ENCODE results near the gene DFFB. TPM values are rescaled to one million over a fixed set of nuclear protein-coding genes. Genes with fewer than 3 reads are reported as not detected.
"Not testable (repeated sequence)": the region's sequence is repeated elsewhere in the genome, so short reads cannot be mapped to it uniquely, and the experiment has no call there.

DFFB gene
- total RNA-seq, 3 donors from 2014 or later (not counting 1 experiment from before 2014, with no cell fraction given), result 18.3 to 27.8 (median 18.5) TPM

DNA sequence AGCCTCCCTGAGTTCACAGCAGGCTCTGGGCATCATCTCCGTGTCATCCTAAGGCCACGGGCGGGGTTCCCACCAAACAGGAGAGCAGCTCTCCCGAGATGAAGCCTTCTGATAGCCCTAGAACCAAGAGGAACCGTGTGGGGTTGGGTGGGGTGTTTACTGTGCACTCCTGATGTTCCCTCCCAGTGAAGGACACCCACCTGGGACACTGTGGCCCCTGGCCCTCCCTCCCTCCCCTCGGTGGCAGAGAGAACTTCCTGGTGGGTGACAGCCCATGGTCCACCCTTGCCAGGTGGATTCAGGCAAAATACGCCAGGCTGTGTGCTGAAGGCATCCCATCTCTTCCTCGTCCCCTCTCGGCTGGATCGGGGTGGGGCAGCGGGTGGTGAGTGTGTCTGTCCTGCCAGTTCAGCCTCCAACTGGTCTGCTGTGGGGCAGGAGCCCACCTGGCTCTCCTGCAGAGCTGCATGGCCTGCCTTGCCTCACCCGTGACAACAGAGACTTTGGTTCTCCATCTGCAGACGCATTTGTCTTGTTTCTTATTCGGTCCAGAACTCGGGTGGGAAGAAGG is 58.4 kb downstream of the DFFB start:
- Histone ChIP-seq H3K36me3 (ENCODE audit: control insufficient read depth, insufficient read depth, low read length) (no peaks in the 10 kb centered on the region), H3K4me3 (ENCODE audit: low read length) (no peak overlapping the region), H3K4me1 (ENCODE audit: control insufficient read depth, insufficient read depth, low read length) (peaks cover 6% of the 10 kb centered on the region), H3K9me3 (ENCODE audit: control insufficient read depth, insufficient read depth, low read length) (no peaks in the 10 kb centered on the region), H3K27ac (ENCODE audit: low read length) (no peak overlapping the region), H3K27me3 (ENCODE audit: control insufficient read depth, insufficient read depth, low read length) (peaks cover under 1% of the 10 kb centered on the region)
- ATAC-seq, result no peak
- Mint-ChIP-seq H3K27me3 (ENCODE audit: low read depth in 2 of 2) (peaks cover 0 to 3% of the 10 kb centered on the region in 2 donors), H3K27ac (no peak overlapping the region), H3K4me1 (no peaks in the 10 kb centered on the region), H3K4me3 (no peak overlapping the region), H3K36me3 (no peaks in the 10 kb centered on the region), H3K9me3 (no peaks in the 10 kb centered on the region)
- TF ChIP-seq, protein P1, sequence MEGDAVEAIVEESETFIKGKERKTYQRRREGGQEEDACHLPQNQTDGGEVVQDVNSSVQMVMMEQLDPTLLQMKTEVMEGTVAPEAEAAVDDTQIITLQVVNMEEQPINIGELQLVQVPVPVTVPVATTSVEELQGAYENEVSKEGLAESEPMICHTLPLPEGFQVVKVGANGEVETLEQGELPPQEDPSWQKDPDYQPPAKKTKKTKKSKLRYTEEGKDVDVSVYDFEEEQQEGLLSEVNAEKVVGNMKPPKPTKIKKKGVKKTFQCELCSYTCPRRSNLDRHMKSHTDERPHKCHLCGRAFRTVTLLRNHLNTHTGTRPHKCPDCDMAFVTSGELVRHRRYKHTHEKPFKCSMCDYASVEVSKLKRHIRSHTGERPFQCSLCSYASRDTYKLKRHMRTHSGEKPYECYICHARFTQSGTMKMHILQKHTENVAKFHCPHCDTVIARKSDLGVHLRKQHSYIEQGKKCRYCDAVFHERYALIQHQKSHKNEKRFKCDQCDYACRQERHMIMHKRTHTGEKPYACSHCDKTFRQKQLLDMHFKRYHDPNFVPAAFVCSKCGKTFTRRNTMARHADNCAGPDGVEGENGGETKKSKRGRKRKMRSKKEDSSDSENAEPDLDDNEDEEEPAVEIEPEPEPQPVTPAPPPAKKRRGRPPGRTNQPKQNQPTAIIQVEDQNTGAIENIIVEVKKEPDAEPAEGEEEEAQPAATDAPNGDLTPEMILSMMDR (IDR thresholded peaks at IDR 0.05), result no peak
- intact Hi-C loops (cut with micrococcal nuclease), result no loop called here
- no peak for DNase-seq
- 85% methylated on average over 14 of the region's 15 CpGs for WGBS (ENCODE audit: insufficient coverage)

GRCh38 chr1:3917761-3918160 is 60.5 kb downstream of the DFFB start:
- Mint-ChIP-seq H3K9me3 (no peaks in the 10 kb centered on the region), H3K27me3 (ENCODE audit: low read depth in 2 of 2) (peaks cover 0 to 3% of the 10 kb centered on the region in 2 donors), H3K4me3 (no peak overlapping the region), H3K27ac (no peak overlapping the region), H3K36me3 (no peaks in the 10 kb centered on the region), H3K4me1 (no peaks in the 10 kb centered on the region)
- ATAC-seq, result no peak
- intact Hi-C loops (cut with micrococcal nuclease), result no loop called here
- H3K36me3 ChIP-seq (ENCODE audit: control insufficient read depth, insufficient read depth, low read length), result no peaks in the 10 kb centered on the region
- no peak for DNase-seq
- H3K9me3 ChIP-seq (ENCODE audit: control insufficient read depth, insufficient read depth, low read length), result no peaks in the 10 kb centered on the region
- H3K27me3 ChIP-seq (ENCODE audit: control insufficient read depth, insufficient read depth, low read length), result no peaks in the 10 kb centered on the region
- 80% methylated on average over 8 of the region's 8 CpGs for WGBS (ENCODE audit: insufficient coverage)
- H3K4me3 ChIP-seq (ENCODE audit: low read length), result no peak overlapping the region
- no peaks in the 10 kb centered on the region for H3K4me1 ChIP-seq (ENCODE audit: control insufficient read depth, insufficient read depth, low read length)
- no peak overlapping the region for H3K27ac ChIP-seq (ENCODE audit: low read length)
- TF ChIP-seq, protein P1 (IDR thresholded peaks at IDR 0.05), result no peak

- H3K4me1 ChIP-seq (ENCODE audit: control insufficient read depth, insufficient read depth, low read length); DNase-seq; H3K27ac ChIP-seq (ENCODE audit: low read length); H3K27ac Mint-ChIP-seq; H3K4me3 ChIP-seq (ENCODE audit: low read length); ATAC-seq; H3K36me3 ChIP-seq (ENCODE audit: control insufficient read depth, insufficient read depth, low read length); H3K27me3 Mint-ChIP-seq (ENCODE audit: low read depth in 2 of 2); H3K27me3 ChIP-seq (ENCODE audit: control insufficient read depth, insufficient read depth, low read length); H3K9me3 ChIP-seq (ENCODE audit: control insufficient read depth, insufficient read depth, low read length); H3K4me1 Mint-ChIP-seq; H3K36me3 Mint-ChIP-seq; H3K4me3 Mint-ChIP-seq; intact Hi-C loops (cut with micrococcal nuclease); H3K9me3 Mint-ChIP-seq: not testable (repeated sequence)
- 83% methylated on average over 6 of the region's 6 CpGs for WGBS (ENCODE audit: insufficient coverage)
These were observed 61.1 kb downstream of the DFFB start for GRCh38 chr1:3918359-3918758.

- Histone ChIP-seq H3K4me3 (ENCODE audit: low read length) (no peak overlapping the region), H3K4me1 (ENCODE audit: control insufficient read depth, insufficient read depth, low read length) (no peaks in the 10 kb centered on the region), H3K27me3 (ENCODE audit: control insufficient read depth, insufficient read depth, low read length) (no peaks in the 10 kb centered on the region), H3K9me3 (ENCODE audit: control insufficient read depth, insufficient read depth, low read length) (no peaks in the 10 kb centered on the region), H3K27ac (ENCODE audit: low read length) (no peak overlapping the region), H3K36me3 (ENCODE audit: control insufficient read depth, insufficient read depth, low read length) (no peaks in the 10 kb centered on the region)
- intact Hi-C loops (cut with micrococcal nuclease), result no loop called here
- WGBS (ENCODE audit: insufficient coverage), result 78% methylated on average over 15 of the region's 15 CpGs
- Mint-ChIP-seq H3K9me3 (no peaks in the 10 kb centered on the region), H3K36me3 (no peaks in the 10 kb centered on the region), H3K4me3 (no peak overlapping the region), H3K27me3 (ENCODE audit: low read depth in 2 of 2) (peaks cover 0 to 3% of the 10 kb centered on the region in 2 donors), H3K27ac (no peak overlapping the region), H3K4me1 (no peaks in the 10 kb centered on the region)
- TF ChIP-seq, protein P1 (IDR thresholded peaks at IDR 0.05), result no peak
- no peak for ATAC-seq
- no peak for DNase-seq
These were observed 61.8 kb downstream of the DFFB start for GRCh38 chr1:3918966-3919611.

All from natural killer cell (primary cell).